Lower lobe of right lung (tissue), 2 donors: Measurements from ENCODE around the gene GPBP1L1. TPM values are rescaled to one million over a fixed set of nuclear protein-coding genes. Genes with fewer than 3 reads are reported as not detected.

Experiments
- ATAC-seq, 2 donors: fragments of 200-7000 bp; cut with Tn5 transposase; one replicate each; pipeline ENCODE4 v1.9.1; 2020 to 2022; ENCODE audit warnings: mild to moderate bottlenecking in 2 of 2, moderate library complexity in 2 of 2
- DNase-seq: peaks from one replicate; pipeline ENCODE4 v3.0.0-alpha.2; 2020
- H3K27ac ChIP-seq: fragments of 200-600 bp; one replicate; pipeline ENCODE4 v1.8.0; 2022
- H3K27me3 ChIP-seq: fragments of 200-600 bp; one replicate; pipeline ENCODE4 v1.8.0; 2022; ENCODE audit warnings: low read depth
- H3K36me3 ChIP-seq: fragments of 200-600 bp; one replicate; pipeline ENCODE4 v1.8.0; 2022; ENCODE audit warnings: mild to moderate bottlenecking
- H3K4me1 ChIP-seq: fragments of 200-600 bp; one replicate; pipeline ENCODE4 v1.8.0; 2022
- H3K4me3 ChIP-seq: fragments of 200-600 bp; one replicate; pipeline ENCODE4 v1.8.0; 2022; ENCODE audit warnings: mild to moderate bottlenecking
- H3K9me3 ChIP-seq: fragments of 200-600 bp; one replicate; pipeline ENCODE4 v1.8.0; 2022
- CTCF ChIP-seq: fragments of 200-600 bp; IDR thresholded peaks from one replicate; pipeline ENCODE4 v1.8.0; 2022; ENCODE audit warnings: antibody characterized with exemption, mild to moderate bottlenecking
- intact Hi-C: fragments of 100-400 bp; cut with DNase I; formaldehyde crosslinking; loops from one replicate; pipeline ENCODE4 v1.11.0; 2022
- total RNA-seq: library from RNA; stranded (reverse); fragmentation: NEBNext Ultra II Directional; extraction: Animal tissue kit (Norgen Biotek cat#: 25700); gene quantifications from one replicate; pipeline ENCODE4 v1.2.1, GENCODE V29; 2021
- donor health status: DM: no; HTN: yes; CAD: no; lungs with severe emphysema.

GPBP1L1 gene
- total RNA-seq, 1 donor from 2014 or later = 146 TPM

- no peaks in the 10 kb centered on the region for H3K27me3 ChIP-seq
- H3K27ac ChIP-seq = no peak overlapping the region
- no peaks in the 10 kb centered on the region for H3K9me3 ChIP-seq
- no peak for DNase-seq
- peaks cover 16% of the 10 kb centered on the region for H3K4me1 ChIP-seq
- intact Hi-C loops = no loop called here
- H3K36me3 ChIP-seq = peaks cover 69% of the 10 kb centered on the region
- TF ChIP-seq CTCF = no peak
- no peak overlapping the region for H3K4me3 ChIP-seq
- peak in 1 of 2 donors; percentile 56 for ATAC-seq
These were observed 38.9 kb downstream of the GPBP1L1 start for GRCh38 chr1:45647248-45648021.

DNA sequence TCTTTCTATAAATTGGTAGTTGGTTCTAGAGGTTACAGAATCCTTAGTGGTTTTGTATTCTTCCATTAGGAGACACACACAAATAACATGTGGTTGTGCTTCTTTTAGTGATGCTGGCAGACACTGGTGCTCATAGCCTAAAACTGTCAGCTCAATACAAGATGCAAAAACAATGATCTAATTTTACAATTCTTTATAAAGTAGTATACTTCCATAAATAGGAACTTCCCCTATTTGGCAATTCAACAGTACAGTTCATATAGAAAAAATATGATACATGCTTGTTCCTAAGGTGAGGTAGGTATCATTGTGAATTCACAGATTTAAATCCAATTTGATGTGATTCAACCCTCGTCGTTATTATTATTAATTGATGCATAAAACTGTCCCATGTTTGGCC lies 41.7 kb downstream of the GPBP1L1 start:
- Histone ChIP-seq H3K27ac (peak overlapping the region; percentile 19), H3K9me3 (no peaks in the 10 kb centered on the region), H3K4me1 (peaks cover 16% of the 10 kb centered on the region), H3K27me3 (no peaks in the 10 kb centered on the region), H3K36me3 (peaks cover 68% of the 10 kb centered on the region), H3K4me3 (no peak overlapping the region)
- intact Hi-C loops = no loop called here
- DNase-seq = no peak
- no peak for TF ChIP-seq CTCF
- no peak for ATAC-seq

DNA sequence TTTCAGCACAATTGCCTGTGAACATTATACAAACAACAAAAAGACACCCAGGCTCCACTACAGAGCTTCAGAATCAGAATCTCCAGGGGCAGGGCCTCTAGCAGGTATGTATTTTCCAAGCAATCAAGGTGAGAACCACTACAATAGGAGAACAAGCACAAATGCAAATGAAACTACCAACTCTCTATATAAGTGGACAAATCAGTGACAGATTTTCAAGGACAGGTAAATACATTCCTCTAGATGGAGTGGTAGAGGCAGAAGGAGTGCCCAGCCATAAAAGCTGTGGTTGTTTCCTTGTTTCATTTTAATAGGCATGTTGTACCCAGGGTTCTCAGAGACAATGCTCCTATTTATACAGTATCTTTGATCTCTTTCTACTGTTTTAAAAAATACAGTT lies 42.4 kb downstream of the GPBP1L1 start:
- intact Hi-C loops = no loop called here
- Histone ChIP-seq H3K4me3 (no peak overlapping the region), H3K36me3 (peaks cover 68% of the 10 kb centered on the region), H3K4me1 (peaks cover 16% of the 10 kb centered on the region), H3K27ac (no peak overlapping the region), H3K27me3 (no peaks in the 10 kb centered on the region), H3K9me3 (no peaks in the 10 kb centered on the region)
- ATAC-seq = peak; percentile 95 to 96
- no peak for DNase-seq
- no peak for TF ChIP-seq CTCF

- H3K36me3 ChIP-seq = peaks cover 68% of the 10 kb centered on the region
- no peak for ATAC-seq
These were observed 43.0 kb downstream of the GPBP1L1 start for GRCh38 chr1:45643321-45643720.

GRCh38 chr1:45640293-45640692 lies 46.0 kb downstream of the GPBP1L1 start:
- DNase-seq = no peak
- H3K27ac ChIP-seq = no peak overlapping the region
- no peak for ATAC-seq
- intact Hi-C loops = no loop called here
- peaks cover 6% of the 10 kb centered on the region for H3K4me1 ChIP-seq
- H3K36me3 ChIP-seq = peaks cover 80% of the 10 kb centered on the region
- H3K27me3 ChIP-seq = no peaks in the 10 kb centered on the region
- H3K9me3 ChIP-seq = no peaks in the 10 kb centered on the region
- no peak overlapping the region for H3K4me3 ChIP-seq
- no peak for TF ChIP-seq CTCF

More at GRCh38 chr1:45643321-45643720, 43.0 kb downstream of the GPBP1L1 start:
- intact Hi-C loops = no loop called here
- H3K9me3 ChIP-seq = no peaks in the 10 kb centered on the region
- no peak for TF ChIP-seq CTCF
- peaks cover 16% of the 10 kb centered on the region for H3K4me1 ChIP-seq
- no peak overlapping the region for H3K27ac ChIP-seq
- DNase-seq = no peak
- no peaks in the 10 kb centered on the region for H3K27me3 ChIP-seq
- no peak overlapping the region for H3K4me3 ChIP-seq
